ENCODE measurements around the gene MAPK8IP3. TPM values are rescaled to one million over a fixed set of nuclear protein-coding genes. Genes with fewer than 3 reads are reported as not detected.

The MAPK8IP3 gene
- total RNA-seq, 2 experiments from 2014 or later, result 290 to 297 TPM

DNA sequence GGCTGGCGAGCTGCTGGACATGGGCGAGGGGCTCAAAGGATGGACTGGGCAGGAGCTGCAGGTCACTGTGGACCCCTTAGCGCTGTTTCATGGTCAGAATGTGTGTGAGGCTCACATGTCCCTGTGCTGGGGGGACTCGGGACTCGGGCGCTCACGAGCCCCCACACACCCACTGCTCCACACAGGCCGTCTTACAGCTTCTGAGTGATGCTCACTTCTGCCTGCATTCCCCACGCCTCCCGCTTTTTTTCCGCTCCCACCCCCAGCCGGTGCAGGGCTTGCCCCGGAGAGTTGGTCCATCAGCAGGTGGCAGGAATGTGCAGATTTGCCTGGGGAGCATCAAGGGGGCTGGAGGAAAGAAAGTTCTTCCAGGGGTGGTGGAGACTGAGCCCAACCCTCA, 48.2 kb upstream of the MAPK8IP3 start:
- no peak overlapping the region for H3K27ac Mint-ChIP-seq
- DNase-seq (no peak), ATAC-seq (ENCODE audit: poor library complexity) (no peak)
- no peaks in the 10 kb centered on the region for H3K4me1 ChIP-seq (ENCODE audit: insufficient read depth, low read length)
- H3K27ac ChIP-seq (ENCODE audit: low read depth in 1 of 2, low read length in 2 of 2), result no peak overlapping the region
- CTCF ChIA-PET, result no interaction called here
- POLR2A ChIA-PET, result no interaction called here
- H3K4me3 Mint-ChIP-seq, result no peak overlapping the region
- peaks cover 57% of the 10 kb centered on the region for H3K36me3 Mint-ChIP-seq (ENCODE audit: low read depth)
- H3K4me1 Mint-ChIP-seq (ENCODE audit: low read depth), result no peaks in the 10 kb centered on the region
- TF ChIP-seq, protein P1, sequence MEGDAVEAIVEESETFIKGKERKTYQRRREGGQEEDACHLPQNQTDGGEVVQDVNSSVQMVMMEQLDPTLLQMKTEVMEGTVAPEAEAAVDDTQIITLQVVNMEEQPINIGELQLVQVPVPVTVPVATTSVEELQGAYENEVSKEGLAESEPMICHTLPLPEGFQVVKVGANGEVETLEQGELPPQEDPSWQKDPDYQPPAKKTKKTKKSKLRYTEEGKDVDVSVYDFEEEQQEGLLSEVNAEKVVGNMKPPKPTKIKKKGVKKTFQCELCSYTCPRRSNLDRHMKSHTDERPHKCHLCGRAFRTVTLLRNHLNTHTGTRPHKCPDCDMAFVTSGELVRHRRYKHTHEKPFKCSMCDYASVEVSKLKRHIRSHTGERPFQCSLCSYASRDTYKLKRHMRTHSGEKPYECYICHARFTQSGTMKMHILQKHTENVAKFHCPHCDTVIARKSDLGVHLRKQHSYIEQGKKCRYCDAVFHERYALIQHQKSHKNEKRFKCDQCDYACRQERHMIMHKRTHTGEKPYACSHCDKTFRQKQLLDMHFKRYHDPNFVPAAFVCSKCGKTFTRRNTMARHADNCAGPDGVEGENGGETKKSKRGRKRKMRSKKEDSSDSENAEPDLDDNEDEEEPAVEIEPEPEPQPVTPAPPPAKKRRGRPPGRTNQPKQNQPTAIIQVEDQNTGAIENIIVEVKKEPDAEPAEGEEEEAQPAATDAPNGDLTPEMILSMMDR (IDR thresholded peaks at IDR 0.05), result no peak
- H3K9me3 ChIP-seq (ENCODE audit: control insufficient read depth in 1 of 2, insufficient read depth in 1 of 2, low read length in 2 of 2), result no peaks in the 10 kb centered on the region
- intact Hi-C loops (cut with DNase I, micrococcal nuclease), result no loop called here
- no peak overlapping the region for H3K4me3 ChIP-seq (ENCODE audit: low read length)
- no peaks in the 10 kb centered on the region for H3K9me3 Mint-ChIP-seq
- H3K27me3 ChIP-seq (ENCODE audit: control insufficient read depth in 1 of 2, insufficient read depth in 2 of 2, low read length in 2 of 2), result no peaks in the 10 kb centered on the region
- H3K36me3 ChIP-seq (ENCODE audit: insufficient read depth, low read length), result peaks cover 61% of the 10 kb centered on the region
- H3K27me3 Mint-ChIP-seq, result no peaks in the 10 kb centered on the region

DNA sequence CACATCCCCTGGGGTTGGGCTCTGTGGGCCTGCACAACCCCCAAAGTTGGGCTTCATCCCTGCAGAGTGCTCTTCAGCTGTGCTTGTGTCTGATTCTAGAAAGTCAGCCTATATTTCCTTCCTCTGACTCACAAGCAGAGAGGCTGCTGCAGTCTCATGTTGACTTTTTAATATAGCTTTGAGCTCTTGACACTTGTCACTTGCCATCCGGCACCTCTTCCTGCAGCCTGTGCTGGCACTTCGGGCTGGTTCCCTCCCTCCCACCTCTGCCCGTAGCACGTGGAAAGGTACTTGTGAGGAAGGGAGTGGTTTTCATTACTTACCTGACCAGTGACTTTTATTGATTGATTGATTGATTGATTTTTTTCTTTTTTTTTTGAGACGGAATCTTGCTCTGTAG, 47.0 kb upstream of the MAPK8IP3 start:
- H3K36me3 Mint-ChIP-seq (ENCODE audit: low read depth), result peaks cover 63% of the 10 kb centered on the region
- TF ChIP-seq, protein P1 (IDR thresholded peaks at IDR 0.05), result no peak

DNA sequence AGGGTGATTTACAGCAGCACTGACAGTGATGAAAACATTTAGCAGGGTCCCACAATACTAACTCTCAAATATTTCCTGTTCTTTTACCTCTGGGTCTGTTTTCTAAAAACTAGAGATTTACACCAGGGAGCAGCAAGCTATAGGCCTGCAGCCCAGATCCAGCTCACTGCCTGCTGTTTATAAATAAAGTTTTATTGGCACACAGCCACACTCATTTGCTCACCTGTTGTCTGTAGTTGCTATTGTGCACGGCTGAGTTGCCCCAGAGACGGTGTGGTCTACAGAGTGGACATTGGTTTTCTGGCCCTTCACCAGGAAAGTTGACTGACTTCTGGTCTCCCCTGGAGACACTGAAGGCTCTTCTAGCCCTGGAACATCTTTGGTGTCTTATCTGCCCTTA, 44.2 kb upstream of the MAPK8IP3 start:
- POLR2A ChIA-PET, result no interaction called here

More for the DNA sequence above, 47.0 kb upstream of the MAPK8IP3 start:
- no peak for DNase-seq
- CTCF ChIA-PET, result no interaction called here
- H3K4me3 ChIP-seq (ENCODE audit: low read length), result no peak overlapping the region
- no peaks in the 10 kb centered on the region for H3K9me3 ChIP-seq (ENCODE audit: control insufficient read depth in 1 of 2, insufficient read depth in 1 of 2, low read length in 2 of 2)
- peaks cover 62% of the 10 kb centered on the region for H3K36me3 ChIP-seq (ENCODE audit: insufficient read depth, low read length)
- H3K27ac Mint-ChIP-seq, result no peak overlapping the region
- H3K27me3 Mint-ChIP-seq, result no peaks in the 10 kb centered on the region
- no peak overlapping the region for H3K27ac ChIP-seq (ENCODE audit: low read depth in 1 of 2, low read length in 2 of 2)
- H3K27me3 ChIP-seq (ENCODE audit: control insufficient read depth in 1 of 2, insufficient read depth in 2 of 2, low read length in 2 of 2), result no peaks in the 10 kb centered on the region
- ATAC-seq (ENCODE audit: poor library complexity), result no peak
- no peaks in the 10 kb centered on the region for H3K4me1 ChIP-seq (ENCODE audit: insufficient read depth, low read length)
- POLR2A ChIA-PET, result no interaction called here
- no peak overlapping the region for H3K4me3 Mint-ChIP-seq
- intact Hi-C loops (cut with DNase I, micrococcal nuclease), result no loop called here
- H3K9me3 Mint-ChIP-seq, result no peaks in the 10 kb centered on the region
- no peaks in the 10 kb centered on the region for H3K4me1 Mint-ChIP-seq (ENCODE audit: low read depth)

More for the DNA sequence above, 44.2 kb upstream of the MAPK8IP3 start:
- H3K4me1 Mint-ChIP-seq (ENCODE audit: low read depth), result no peaks in the 10 kb centered on the region
- Histone ChIP-seq H3K27me3 (ENCODE audit: control insufficient read depth in 1 of 2, insufficient read depth in 2 of 2, low read length in 2 of 2) (no peaks in the 10 kb centered on the region), H3K4me3 (ENCODE audit: low read length) (no peak overlapping the region), H3K36me3 (ENCODE audit: insufficient read depth, low read length) (peaks cover 62% of the 10 kb centered on the region), H3K9me3 (ENCODE audit: control insufficient read depth in 1 of 2, insufficient read depth in 1 of 2, low read length in 2 of 2) (no peaks in the 10 kb centered on the region), H3K4me1 (ENCODE audit: insufficient read depth, low read length) (no peaks in the 10 kb centered on the region), H3K27ac (ENCODE audit: low read depth in 1 of 2, low read length in 2 of 2) (no peak overlapping the region)
- no peaks in the 10 kb centered on the region for H3K9me3 Mint-ChIP-seq
- peaks cover 64% of the 10 kb centered on the region for H3K36me3 Mint-ChIP-seq (ENCODE audit: low read depth)
- intact Hi-C loops (cut with DNase I, micrococcal nuclease), result no loop called here
- H3K27ac Mint-ChIP-seq, result no peak overlapping the region
- CTCF ChIA-PET, result no interaction called here
- H3K27me3 Mint-ChIP-seq, result no peaks in the 10 kb centered on the region
- TF ChIP-seq, protein P1 (IDR thresholded peaks at IDR 0.05), result no peak
- ATAC-seq (ENCODE audit: poor library complexity) (no peak), DNase-seq (no peak)
- H3K4me3 Mint-ChIP-seq, result no peak overlapping the region
